Memory B cell (primary cell): ENCODE measurements around the gene GALNTL6.
"Not testable (repeated sequence)": the region's sequence is repeated elsewhere in the genome, so short reads cannot be mapped to it uniquely, and the experiment has no call there.

Experiments
- ATAC-seq: fragments of 150-1000 bp; cut with Tn5 transposase; 2 replicates; pipeline ENCODE4 v1.10.0; 2021; ENCODE audit warnings: low read depth, mild to moderate bottlenecking, moderate library complexity
- DNase-seq, 2 donors: peaks; one replicate each; pipeline ENCODE4 v3.0.0; 2022; ENCODE audit warnings: low spot score in 2 of 2
- H3K27ac Mint-ChIP-seq: one replicate; pipeline ENCODE4 v1.8.0; 2022; ENCODE audit warnings: mild to moderate bottlenecking, moderate library complexity, mixed read lengths
- H3K27me3 Mint-ChIP-seq: one replicate; pipeline ENCODE4 v1.8.0; 2022; ENCODE audit warnings: mixed read lengths
- H3K36me3 Mint-ChIP-seq: one replicate; pipeline ENCODE4 v1.8.0; 2022; ENCODE audit warnings: mild to moderate bottlenecking, mixed read lengths
- H3K4me1 Mint-ChIP-seq: one replicate; pipeline ENCODE4 v1.8.0; 2022; ENCODE audit warnings: mixed read lengths
- H3K4me3 Mint-ChIP-seq: one replicate; pipeline ENCODE4 v1.8.0; 2022; ENCODE audit warnings: mild to moderate bottlenecking, moderate library complexity, mixed read lengths
- H3K9me3 Mint-ChIP-seq: one replicate; pipeline ENCODE4 v1.8.0; 2022; ENCODE audit warnings: mixed read lengths

Gene GALNTL6

GRCh38 chr4:172410363-172410762 lies 597.2 kb downstream of the GALNTL6 start:
- no peaks in the 10 kb centered on the region for H3K27me3 Mint-ChIP-seq
- H3K4me3 Mint-ChIP-seq, result no peak overlapping the region
- no peak for DNase-seq
- H3K27ac Mint-ChIP-seq, result no peak overlapping the region
- H3K36me3 Mint-ChIP-seq, result no peaks in the 10 kb centered on the region
- no peaks in the 10 kb centered on the region for H3K9me3 Mint-ChIP-seq
- no peaks in the 10 kb centered on the region for H3K4me1 Mint-ChIP-seq
- ATAC-seq, result no peak

GRCh38 chr4:172411149-172411548 lies 597.9 kb downstream of the GALNTL6 start:
- ATAC-seq (no peak), DNase-seq (no peak)
- Mint-ChIP-seq H3K36me3 (no peaks in the 10 kb centered on the region), H3K4me3 (no peak overlapping the region), H3K27ac (no peak overlapping the region), H3K4me1 (no peaks in the 10 kb centered on the region), H3K27me3 (no peaks in the 10 kb centered on the region), H3K9me3 (no peaks in the 10 kb centered on the region)

GRCh38 chr4:172412851-172413580 lies 599.8 kb downstream of the GALNTL6 start:
- Mint-ChIP-seq H3K4me1 (no peaks in the 10 kb centered on the region), H3K4me3 (no peak overlapping the region)

GRCh38 chr4:172428979-172429378 lies 615.8 kb downstream of the GALNTL6 start:
- H3K27me3 Mint-ChIP-seq, H3K4me3 Mint-ChIP-seq, DNase-seq, H3K36me3 Mint-ChIP-seq, H3K27ac Mint-ChIP-seq, H3K4me1 Mint-ChIP-seq, H3K9me3 Mint-ChIP-seq, ATAC-seq: not testable (repeated sequence)

More at GRCh38 chr4:172412851-172413580, 599.8 kb downstream of the GALNTL6 start:
- no peaks in the 10 kb centered on the region for H3K27me3 Mint-ChIP-seq
- DNase-seq (no peak), ATAC-seq (no peak)
- no peaks in the 10 kb centered on the region for H3K36me3 Mint-ChIP-seq
- H3K9me3 Mint-ChIP-seq, result no peaks in the 10 kb centered on the region
- no peak overlapping the region for H3K27ac Mint-ChIP-seq

GRCh38 chr4:172480471-172480870 lies 667.3 kb downstream of the GALNTL6 start:
- Mint-ChIP-seq H3K36me3 (no peaks in the 10 kb centered on the region), H3K4me3 (no peak overlapping the region), H3K9me3 (no peaks in the 10 kb centered on the region), H3K27me3 (no peaks in the 10 kb centered on the region), H3K4me1 (no peaks in the 10 kb centered on the region), H3K27ac (no peak overlapping the region)
- no peak for DNase-seq
- ATAC-seq, result no peak

- DNase-seq, result no peak
- Mint-ChIP-seq H3K27ac (no peak overlapping the region), H3K9me3 (no peaks in the 10 kb centered on the region), H3K4me1 (no peaks in the 10 kb centered on the region), H3K27me3 (no peaks in the 10 kb centered on the region), H3K36me3 (no peaks in the 10 kb centered on the region), H3K4me3 (no peak overlapping the region)
- ATAC-seq, result no peak
These were observed 668.8 kb downstream of the GALNTL6 start for GRCh38 chr4:172481802-172482508.

GRCh38 chr4:172485007-172485406 lies 671.8 kb downstream of the GALNTL6 start:
- no peaks in the 10 kb centered on the region for H3K36me3 Mint-ChIP-seq
- H3K4me1 Mint-ChIP-seq, result no peaks in the 10 kb centered on the region
- DNase-seq (no peak), ATAC-seq (no peak)
- H3K9me3 Mint-ChIP-seq, result no peaks in the 10 kb centered on the region
- no peak overlapping the region for H3K27ac Mint-ChIP-seq
- no peak overlapping the region for H3K4me3 Mint-ChIP-seq
- no peaks in the 10 kb centered on the region for H3K27me3 Mint-ChIP-seq

GRCh38 chr4:172486531-172486930 lies 673.3 kb downstream of the GALNTL6 start:
- H3K9me3 Mint-ChIP-seq, result no peaks in the 10 kb centered on the region
- no peaks in the 10 kb centered on the region for H3K36me3 Mint-ChIP-seq
- DNase-seq (no peak), ATAC-seq (no peak)
- no peak overlapping the region for H3K27ac Mint-ChIP-seq
- H3K4me1 Mint-ChIP-seq, result no peaks in the 10 kb centered on the region
- no peaks in the 10 kb centered on the region for H3K27me3 Mint-ChIP-seq
- H3K4me3 Mint-ChIP-seq, result no peak overlapping the region

- Mint-ChIP-seq H3K36me3 (no peaks in the 10 kb centered on the region), H3K27me3 (no peaks in the 10 kb centered on the region), H3K4me3 (no peak overlapping the region), H3K27ac (no peak overlapping the region), H3K9me3 (no peaks in the 10 kb centered on the region), H3K4me1 (no peaks in the 10 kb centered on the region)
- ATAC-seq (no peak), DNase-seq (no peak)
These were observed 676.7 kb downstream of the GALNTL6 start for GRCh38 chr4:172489861-172490260.

- no peak for ATAC-seq
- Mint-ChIP-seq H3K4me1 (no peaks in the 10 kb centered on the region), H3K27me3 (no peaks in the 10 kb centered on the region), H3K9me3 (no peaks in the 10 kb centered on the region), H3K4me3 (no peak overlapping the region), H3K36me3 (no peaks in the 10 kb centered on the region), H3K27ac (no peak overlapping the region)
- no peak for DNase-seq
These were observed 682.6 kb downstream of the GALNTL6 start for GRCh38 chr4:172495769-172496168.

- DNase-seq (no peak), ATAC-seq (no peak)
- H3K4me3 Mint-ChIP-seq, result no peak overlapping the region
- H3K36me3 Mint-ChIP-seq, result no peaks in the 10 kb centered on the region
- H3K27ac Mint-ChIP-seq, result no peak overlapping the region
- no peaks in the 10 kb centered on the region for H3K4me1 Mint-ChIP-seq
- no peaks in the 10 kb centered on the region for H3K27me3 Mint-ChIP-seq
- no peaks in the 10 kb centered on the region for H3K9me3 Mint-ChIP-seq
These were observed 684.1 kb downstream of the GALNTL6 start for GRCh38 chr4:172497321-172497720.

GRCh38 chr4:172514011-172514410 lies 700.8 kb downstream of the GALNTL6 start:
- Mint-ChIP-seq H3K4me1 (no peaks in the 10 kb centered on the region), H3K27me3 (no peaks in the 10 kb centered on the region), H3K9me3 (peaks cover 2% of the 10 kb centered on the region), H3K36me3 (no peaks in the 10 kb centered on the region), H3K4me3 (no peak overlapping the region), H3K27ac (no peak overlapping the region)
- ATAC-seq, result no peak
- DNase-seq, result no peak

- ATAC-seq, result no peak
- H3K4me1 Mint-ChIP-seq, result no peaks in the 10 kb centered on the region
These were observed 701.6 kb downstream of the GALNTL6 start for GRCh38 chr4:172514801-172515200.

GRCh38 chr4:172515266-172515879 lies 702.2 kb downstream of the GALNTL6 start:
- peaks cover 2% of the 10 kb centered on the region for H3K9me3 Mint-ChIP-seq
- no peaks in the 10 kb centered on the region for H3K4me1 Mint-ChIP-seq
- H3K4me3 Mint-ChIP-seq, result no peak overlapping the region
- no peak overlapping the region for H3K27ac Mint-ChIP-seq
- no peaks in the 10 kb centered on the region for H3K36me3 Mint-ChIP-seq
- DNase-seq, result no peak
- ATAC-seq, result no peak
- H3K27me3 Mint-ChIP-seq, result no peaks in the 10 kb centered on the region

More at GRCh38 chr4:172514801-172515200, 701.6 kb downstream of the GALNTL6 start:
- Mint-ChIP-seq H3K9me3 (peaks cover 2% of the 10 kb centered on the region), H3K27ac (no peak overlapping the region), H3K36me3 (no peaks in the 10 kb centered on the region), H3K27me3 (no peaks in the 10 kb centered on the region), H3K4me3 (no peak overlapping the region)
- DNase-seq, result no peak
